HFFc6 (cell line): ENCODE results near the gene FAM171A2. TPM values are rescaled to one million over a fixed set of nuclear protein-coding genes. Genes with fewer than 3 reads are reported as not detected.
"Not testable (repeated sequence)": the region's sequence is repeated elsewhere in the genome, so short reads cannot be mapped to it uniquely, and the experiment has no call there.

ENCODE experiments used
- DNase-seq: peaks from one replicate; pipeline ENCODE4 v3.0.0-alpha.2; 2018
- H3K27ac Mint-ChIP-seq: 2 replicates; pipeline ENCODE4 v1.8.0; 2020; ENCODE audit warnings: mild to moderate bottlenecking, mixed read lengths
- H3K27me3 Mint-ChIP-seq: 2 replicates; pipeline ENCODE4 v1.8.0; 2021; ENCODE audit warnings: mild to moderate bottlenecking, moderate library complexity, mixed read lengths; ENCODE audit not compliant: insufficient read depth
- H3K36me3 Mint-ChIP-seq: 2 replicates; pipeline ENCODE4 v1.8.0; 2021; ENCODE audit warnings: low read depth, mixed read lengths
- H3K4me1 Mint-ChIP-seq: 2 replicates; pipeline ENCODE4 v1.8.0; 2020; ENCODE audit warnings: low read depth, mixed read lengths
- H3K4me3 Mint-ChIP-seq: 2 replicates; pipeline ENCODE4 v1.8.0; 2020; ENCODE audit warnings: mild to moderate bottlenecking, moderate library complexity, mixed read lengths
- H3K9me3 Mint-ChIP-seq: 2 replicates; pipeline ENCODE4 v1.8.0; 2020; ENCODE audit warnings: mild to moderate bottlenecking, mixed read lengths
- CTCF ChIP-seq: fragments of 200-600 bp; sonication (generic); IDR thresholded peaks from 2 replicates; pipeline ENCODE4 v1.5.0; 2021; ENCODE audit warnings: antibody characterized with exemption, mild to moderate bottlenecking
- total RNA-seq, 6 experiments: library from RNA; stranded (reverse); fragmentation: NEBNext Ultra II Directional; extraction: Animal tissue kit (Norgen Biotek cat#: 25700); gene quantifications; 2 replicates in 1 of 6; 3 replicates in 5 of 6; pipeline ENCODE4 v1.2.3, GENCODE V29; 2021

FAM171A2 gene
- total RNA-seq, 6 experiments from 2014 or later = 1.6 to 1.9 (median 1.8) TPM

GRCh38 chr17:44348234-44348987 lies 15.2 kb downstream of the FAM171A2 start:
- peaks cover 6% of the 10 kb centered on the region for H3K27me3 Mint-ChIP-seq
- H3K36me3 Mint-ChIP-seq = peaks cover 8% of the 10 kb centered on the region; the same call in 1 of the 2 replicates
- H3K4me3 Mint-ChIP-seq = no peak overlapping the region
- no peak for TF ChIP-seq CTCF
- peak; percentile 45 for DNase-seq
- H3K9me3 Mint-ChIP-seq = no peaks in the 10 kb centered on the region
- peak overlapping the region; percentile 32; the same call in 1 of the 2 replicates for H3K27ac Mint-ChIP-seq
- peaks cover 28% of the 10 kb centered on the region for H3K4me1 Mint-ChIP-seq

GRCh38 chr17:44347206-44348055 lies 16.2 kb downstream of the FAM171A2 start:
- not testable (repeated sequence) for H3K9me3 Mint-ChIP-seq, H3K27me3 Mint-ChIP-seq, H3K4me3 Mint-ChIP-seq, DNase-seq, H3K36me3 Mint-ChIP-seq
- Mint-ChIP-seq H3K4me1 (peaks cover 28% of the 10 kb centered on the region), H3K27ac (peak overlapping the region; percentile 36; the same call in 1 of the 2 replicates)

- peak overlapping the region; percentile 97 for H3K4me3 Mint-ChIP-seq
- H3K36me3 Mint-ChIP-seq = 0 out of 2 replicates have a peak, but pooled peaks cover 4% of the 10 kb centered on the region
- no peaks in the 10 kb centered on the region for H3K9me3 Mint-ChIP-seq
- DNase-seq = no peak
- peaks cover 28% of the 10 kb centered on the region for H3K4me1 Mint-ChIP-seq
- H3K27ac Mint-ChIP-seq = peak overlapping the region; percentile 89; the same call in 1 of the 2 replicates
- TF ChIP-seq CTCF = peak; percentile 8
- peaks cover 6% of the 10 kb centered on the region for H3K27me3 Mint-ChIP-seq
These were observed 17.4 kb downstream of the FAM171A2 start for GRCh38 chr17:44346064-44346844.

- peak; percentile 78 for TF ChIP-seq CTCF
- H3K27ac Mint-ChIP-seq = peak overlapping the region; percentile 89
- H3K36me3 Mint-ChIP-seq = 0 out of 2 replicates have a peak, but pooled peaks cover 4% of the 10 kb centered on the region
- peaks cover 28% of the 10 kb centered on the region for H3K4me1 Mint-ChIP-seq
- no peaks in the 10 kb centered on the region for H3K9me3 Mint-ChIP-seq
- peaks cover 6% of the 10 kb centered on the region for H3K27me3 Mint-ChIP-seq
- DNase-seq = peak; percentile 49
- H3K4me3 Mint-ChIP-seq = peak overlapping the region; percentile 97
These were observed 18.1 kb downstream of the FAM171A2 start for GRCh38 chr17:44345454-44346026.

GRCh38 chr17:44344939-44345453 lies 18.7 kb downstream of the FAM171A2 start, which contains the start of gene GRN:
TSS of gene GRN (plus strand) at chr17:44345302. CDS start at chr17:44349165, 3,863 bp downstream.
- peak; percentile 98 for DNase-seq
- Mint-ChIP-seq H3K9me3 (no peaks in the 10 kb centered on the region), H3K27me3 (peaks cover 6% of the 10 kb centered on the region), H3K4me3 (peak within 1 kb of the TSS; percentile 97), H3K4me1 (peaks cover 28% of the 10 kb centered on the region), H3K36me3 (0 out of 2 replicates have a peak, but pooled peaks cover 4% of the 10 kb centered on the region), H3K27ac (peak within 1 kb of the TSS; percentile 89)
- no peak for TF ChIP-seq CTCF
